Loucy (cell line): ENCODE measurements around the gene PTGES2.

ENCODE experiments used
- CTCF ChIP-seq: fragments of 200-600 bp; sonication (generic); conservative IDR thresholded peaks from 2 replicates; pipeline ENCODE4 v1.5.1; 2014; ENCODE audit warnings: mild to moderate bottlenecking, antibody characterized with exemption, low read length
- EZH2phosphoT487 ChIP-seq: fragments of 200-600 bp; IDR thresholded peaks from 2 replicates; pipeline ENCODE4 v1.6.1; 2018; ENCODE audit warnings: antibody characterized with exemption, mild to moderate bottlenecking, moderate library complexity, borderline replicate concordance

- TF ChIP-seq CTCF (no peak), EZH2phosphoT487 (no peak)
Measured at GRCh38 chr9:128160603-128160987, 33.1 kb upstream of the PTGES2 start.
